GM12878 (cell line): ENCODE measurements around the gene MCC. TPM values are rescaled to one million over a fixed set of nuclear protein-coding genes. Genes with fewer than 3 reads are reported as not detected.

Experiments used
- ATAC-seq: fragments of 200-7000 bp; cut with Tn5 transposase; 3 replicates; pipeline ENCODE4 v1.9.1; 2020; ENCODE audit warnings: mild to moderate bottlenecking, moderate library complexity
- BruUV-seq: library from RNA; stranded (reverse); fragments of 400-500 nt; replicated peaks from 2 replicates; lab custom pipeline; 2021; lab: Mats Ljungman, UMichigan
- CTCF ChIA-PET: fragments of 300-600 bp; sonication (Branson Sonifier 250); formaldehyde crosslinking; extraction: SDS; loops from one replicate; lab custom pipeline; 2021; ENCODE audit warnings: inconsistent platforms; lab: Yijun Ruan, JAX
- POLR2A ChIA-PET: fragments of 350-600 bp; formaldehyde crosslinking; extraction: SDS; loops from one replicate; lab custom pipeline; 2021; ENCODE audit warnings: inconsistent platforms; lab: Charles Lee
- RAD21 ChIA-PET: fragments of 300-600 bp; sonication (Branson Sonifier 250); formaldehyde crosslinking; loops from one replicate; lab custom pipeline; 2023; ENCODE audit warnings: antibody characterized with exemption; ENCODE audit not compliant: unreplicated experiment; lab: Charles Lee
- SMC1A ChIA-PET: fragments of 300-600 bp; sonication (Branson Sonifier 250); formaldehyde crosslinking; loops from one replicate; lab custom pipeline; 2023; ENCODE audit not compliant: unreplicated experiment, uncharacterized antibody; lab: Charles Lee
- DNase-seq: peaks from one replicate; pipeline ENCODE4 v3.0.0-alpha.2; 2011; ENCODE audit warnings: low read depth, low spot score
- FAIRE-seq: peaks from 3 replicates; lab custom pipeline; 2011; peaks lifted over from hg19 to GRCh38; lab: Jason Lieb, UNC
- H2AFZ ChIP-seq: 2 replicates; pipeline ENCODE4 v1.6.0; 2011; ENCODE audit warnings: low read depth, low read length, control low read depth; ENCODE audit not compliant: control insufficient read depth
- H3K27ac ChIP-seq: 2 replicates; pipeline ENCODE4 v1.5.1; 2011; ENCODE audit warnings: control low read depth; ENCODE audit not compliant: control insufficient read depth, insufficient read depth
- H3K27me3 ChIP-seq, 2 experiments: replicated peaks in 1 of 2; 2 replicates each; pipeline versions ENCODE4 v1.6.0 to v1.6.1; 2011; ENCODE audit warnings: low read length in 1 of 2; ENCODE audit not compliant: control insufficient read depth in 2 of 2, insufficient read depth in 2 of 2
- H3K36me3 ChIP-seq, 2 experiments: 2 replicates each; pipeline ENCODE4 v1.5.1; 2011; ENCODE audit warnings: low read length in 1 of 2; ENCODE audit not compliant: control insufficient read depth in 2 of 2, insufficient read depth in 2 of 2
- H3K4me1 ChIP-seq: 2 replicates; pipeline ENCODE4 v1.6.1; 2011; ENCODE audit warnings: mild to moderate bottlenecking, low read length, moderate library complexity, mixed read lengths; ENCODE audit not compliant: control insufficient read depth, insufficient read depth
- H3K4me2 ChIP-seq: 2 replicates; pipeline ENCODE4 v1.6.0; 2011; ENCODE audit warnings: control low read depth; ENCODE audit not compliant: control insufficient read depth, insufficient read depth
- H3K4me3 ChIP-seq: fragments of 200-600 bp; sonication (generic); 2 replicates; pipeline ENCODE4 v1.5.1; 2016
- H3K79me2 ChIP-seq: 2 replicates; pipeline ENCODE4 v1.6.0; 2011; ENCODE audit warnings: low read length; ENCODE audit not compliant: control insufficient read depth, insufficient read depth
- H3K9ac ChIP-seq: 2 replicates; pipeline ENCODE4 v1.8.0; 2011; ENCODE audit warnings: low read length, control low read depth, mixed read lengths; ENCODE audit not compliant: control insufficient read depth, insufficient read depth
- H3K9me3 ChIP-seq: replicated peaks from 3 replicates; pipeline ENCODE4 v1.5.1; 2011; ENCODE audit warnings: mild to moderate bottlenecking, low read length; ENCODE audit not compliant: control insufficient read depth, insufficient read depth
- H4K20me1 ChIP-seq: 2 replicates; pipeline ENCODE4 v1.6.0; 2011; ENCODE audit not compliant: control insufficient read depth, insufficient read depth
- E4F1 ChIP-seq: fragments of 450-650 bp; IDR thresholded peaks from 2 replicates; pipeline ENCODE4 v1.6.1; 2018; ENCODE audit warnings: borderline replicate concordance, mild to moderate bottlenecking; ENCODE audit not compliant: partially characterized antibody
- HDAC2 ChIP-seq: fragments of 200-600 bp; sonication (generic); IDR thresholded peaks from 2 replicates; pipeline ENCODE4 v1.6.1; 2017
- MAX ChIP-seq: IDR thresholded peaks from 2 replicates; pipeline ENCODE4 v1.6.1; 2012; ENCODE audit warnings: low read depth, low read length, improper control_type of control experiment
- NKRF ChIP-seq: fragments of 450-650 bp; conservative IDR thresholded peaks from 2 replicates; pipeline ENCODE4 v1.6.1; 2017; ENCODE audit warnings: mild to moderate bottlenecking, moderate library complexity
- POU2F2 ChIP-seq: IDR thresholded peaks from 3 replicates; pipeline ENCODE4 v1.6.1; 2011; ENCODE audit warnings: low read depth, mild to moderate bottlenecking, low read length, borderline replicate concordance
- PRDM15 ChIP-seq: fragments of 450-650 bp; formaldehyde crosslinking; IDR thresholded peaks from 2 replicates; pipeline ENCODE4 v1.4.0; 2020; ENCODE audit warnings: mild to moderate bottlenecking, moderate library complexity
- ZBTB11 ChIP-seq: fragments of 450-650 bp; formaldehyde crosslinking; IDR thresholded peaks from 2 replicates; pipeline ENCODE4 v1.5.0; 2022; ENCODE audit warnings: mild to moderate bottlenecking, missing genetic modification characterization
- in situ Hi-C: fragments of 300-500 bp; cut with MboI; formaldehyde crosslinking; loops from 9 replicates; pipeline ENCODE4 v1.14.3; 2018; ENCODE audit warnings: mixed read lengths
- intact Hi-C: fragments of 100-400 bp; cut with micrococcal nuclease; formaldehyde crosslinking; loops from one replicate; pipeline ENCODE4 v1.14.2; 2022; ENCODE audit not compliant: unreplicated experiment
- polyA plus RNA-seq, 11 experiments: library from polyadenylated mRNA; depleted of rRNA in 4 of 11; unstranded in 6 of 11; stranded (reverse) in 5 of 11; fragments of >200 nt; fragmentation: Nextera tagmentation in 4 of 11; fragmentation: Illumina TruSeq in 1 of 11; extraction: Ambion mirVana in 4 of 11; extraction: Trizol in 1 of 11; gene quantifications; 1 replicate in 1 of 11; 2 replicates in 10 of 11; pipeline versions ENCODE4 v1.2.1 to v1.2.3, GENCODE V29; 2011 to 2016; ENCODE audit warnings: inconsistent platforms in 2 of 11, missing spikeins in 2 of 11, low read depth in 1 of 11
- total RNA-seq, 4 experiments: library from RNA; depleted of rRNA in 3 of 4; stranded (reverse); fragments of >200 nt in 3 of 4; fragmentation: Illumina TruSeq in 1 of 4; extraction: Trizol in 1 of 4; gene quantifications; 2 replicates each; pipeline versions ENCODE4 v1.2.1 to v1.2.3, GENCODE V29; 2013 to 2021

Gene MCC
- total and polyA plus RNA-seq, 10 of the 15 experiments (the other 5 are each of a cell fraction or from before 2014, with no cell fraction given) = 0.03 to 0.86 (median 0.16) TPM

GRCh38 chr5:113520899-113521298, 32.6 kb upstream of the MCC start:
- no peaks in the 10 kb centered on the region; a peak in 2 of 4 replicates for H3K36me3 ChIP-seq
- no peaks in the 10 kb centered on the region; the same call in 2 of the 3 replicates for H3K9me3 ChIP-seq
- CTCF ChIA-PET = interaction anchor here (0.6 kb wide), 1 partner anchor 1316 kb away, joined by 3 read pairs; no protein-coding TSS in a partner anchor
- H3K9ac ChIP-seq = no peak overlapping the region
- no peaks in the 10 kb centered on the region for H3K27me3 ChIP-seq
- DNase-seq = no peak
- intact Hi-C loops (no loop called here), in situ Hi-C loops (no loop called here)
- no peaks in the 10 kb centered on the region for H4K20me1 ChIP-seq
- no peak for FAIRE-seq
- peak overlapping the region; percentile 18; the same call in 1 of the 2 replicates for H3K4me2 ChIP-seq
- BruUV-seq = no TSS peak
- peak overlapping the region; percentile 10; the same call in 1 of the 2 replicates for H3K27ac ChIP-seq
- H2AFZ ChIP-seq = no peak overlapping the region
- ATAC-seq = no peak
- SMC1A ChIA-PET = interaction anchor here (0.6 to 1.6 kb wide), 3 partner anchors 11 to 60 kb away, joined by 3 to 5 read pairs (median 3); no protein-coding TSS in a partner anchor
- no peak overlapping the region; the same call in 1 of the 2 replicates for H3K4me3 ChIP-seq
- H3K79me2 ChIP-seq = peaks cover 25% of the 10 kb centered on the region
- H3K4me1 ChIP-seq = peaks cover 19% of the 10 kb centered on the region
- RAD21 ChIA-PET = interaction anchor here (1.8 kb wide), 1 partner anchor 544 kb away, joined by 4 read pairs; the partner anchor contains the start of gene DCP2
- POLR2A ChIA-PET = no interaction called here
- TF ChIP-seq MAX (no peak), HDAC2 (no peak), POU2F2 (no peak), E4F1 (no peak), PRDM15 (no peak), NKRF (no peak), ZBTB11 (no peak)
